Right lobe of liver (tissue), 4 donors: ENCODE measurements around the gene BBS1.

ENCODE experiments used
- CTCF ChIP-seq, 4 donors: fragments of 200-600 bp in 3 of 4; fragments of 450-650 bp in 1 of 4; IDR thresholded peaks; one replicate each; pipeline versions ENCODE4 v1.5.1 to v1.8.0; 2016 to 2022; ENCODE audit warnings: antibody characterized with exemption in 4 of 4, mild to moderate bottlenecking in 2 of 4
- POLR2A ChIP-seq: fragments of 450-650 bp; IDR thresholded peaks from one replicate; pipeline ENCODE4 v1.6.1; 2017; ENCODE audit warnings: antibody characterized with exemption, mild to moderate bottlenecking
- donor health status: DM: no; HTN: no; CAD: no.
- donor health status: DM: no; HTN: no; CAD: no.
- donor health status: DM: no; HTN: yes; CAD: no.

GRCh38 chr11:66468691-66469090, 41.7 kb upstream of the BBS1 start:
- TF ChIP-seq POLR2A = no peak
- no peak for TF ChIP-seq CTCF (IDR thresholded peaks at IDR 0.05)
